ENCODE results near the gene DCHS2.

Gene DCHS2

GRCh38 chr4:154390324-154390723, 101.3 kb downstream of the DCHS2 start:
- DNase-seq (ENCODE audit: low read depth, low spot score), result no peak

GRCh38 chr4:154389148-154389547, 102.5 kb downstream of the DCHS2 start:
- DNase-seq (ENCODE audit: low read depth, low spot score), result no peak

GRCh38 chr4:154384012-154384411, 107.6 kb downstream of the DCHS2 start:
- no peak for DNase-seq (ENCODE audit: low read depth, low spot score)

- no peak for DNase-seq (ENCODE audit: low read depth, low spot score)
These were observed 115.1 kb downstream of the DCHS2 start for GRCh38 chr4:154376486-154376885.

GRCh38 chr4:154368060-154368459, 123.5 kb downstream of the DCHS2 start:
- DNase-seq (ENCODE audit: low read depth, low spot score), result no peak

- DNase-seq (ENCODE audit: low read depth, low spot score), result no peak
These were observed 123.9 kb downstream of the DCHS2 start for GRCh38 chr4:154367659-154368058.

GRCh38 chr4:154366956-154367355, 124.6 kb downstream of the DCHS2 start:
- no peak for DNase-seq (ENCODE audit: low read depth, low spot score)

GRCh38 chr4:154364066-154364845, 127.3 kb downstream of the DCHS2 start:
- DNase-seq (ENCODE audit: low read depth, low spot score), result no peak

GRCh38 chr4:154361450-154361849, 130.1 kb downstream of the DCHS2 start:
- DNase-seq (ENCODE audit: low read depth, low spot score), result no peak

GRCh38 chr4:154360491-154360890, 131.1 kb downstream of the DCHS2 start:
- DNase-seq (ENCODE audit: low read depth, low spot score), result no peak

GRCh38 chr4:154354883-154355282, 136.7 kb downstream of the DCHS2 start:
- no peak for DNase-seq (ENCODE audit: low read depth, low spot score)

GRCh38 chr4:154349829-154350228, 141.8 kb downstream of the DCHS2 start:
- no peak for DNase-seq (ENCODE audit: low read depth, low spot score)

GRCh38 chr4:154348657-154349056, 142.9 kb downstream of the DCHS2 start:
- no peak for DNase-seq (ENCODE audit: low read depth, low spot score)

- DNase-seq (ENCODE audit: low read depth, low spot score), result no peak
These were observed 146.2 kb downstream of the DCHS2 start for GRCh38 chr4:154345359-154345758.

GRCh38 chr4:154344686-154345085, 146.9 kb downstream of the DCHS2 start:
- DNase-seq (ENCODE audit: low read depth, low spot score), result no peak

GRCh38 chr4:154343651-154344050, 147.9 kb downstream of the DCHS2 start:
- DNase-seq (ENCODE audit: low read depth, low spot score), result no peak

GRCh38 chr4:154341448-154341847, 150.2 kb downstream of the DCHS2 start:
- no peak for DNase-seq (ENCODE audit: low read depth, low spot score)

- no peak for DNase-seq (ENCODE audit: low read depth, low spot score)
These were observed 156.0 kb downstream of the DCHS2 start for GRCh38 chr4:154335588-154335987.

GRCh38 chr4:154332681-154333421, 158.7 kb downstream of the DCHS2 start:
- no peak for DNase-seq (ENCODE audit: low read depth, low spot score)

- DNase-seq (ENCODE audit: low read depth, low spot score), result no peak
These were observed 161.7 kb downstream of the DCHS2 start for GRCh38 chr4:154329939-154330338.

GRCh38 chr4:154329268-154329868, 162.2 kb downstream of the DCHS2 start:
- DNase-seq (ENCODE audit: low read depth, low spot score), result no peak

- no peak for DNase-seq (ENCODE audit: low read depth, low spot score)
These were observed 163.6 kb downstream of the DCHS2 start for GRCh38 chr4:154328030-154328429.

- DNase-seq (ENCODE audit: low read depth, low spot score), result no peak
These were observed 171.1 kb downstream of the DCHS2 start for GRCh38 chr4:154320521-154320920.

Measured in brain pericyte (primary cell).